Mesothelial cell of epicardium (in vitro differentiated cells): ENCODE data around the gene FAF1. TPM values are rescaled to one million over a fixed set of nuclear protein-coding genes. Genes with fewer than 3 reads are reported as not detected.
A peak's percentile ranks its signal among the peaks of the same experiment; 100 is the strongest.

ENCODE experiments used
- DNase-seq, 2 experiments: peaks; one replicate each; pipeline ENCODE4 v3.0.0; 2021; ENCODE audit warnings: low spot score in 2 of 2; ENCODE audit not compliant: unreplicated experiment in 2 of 2
- H3K27ac Mint-ChIP-seq: 2 replicates; pipeline ENCODE4 v1.8.0; 2021; ENCODE audit warnings: mixed read lengths
- H3K27me3 Mint-ChIP-seq: 2 replicates; pipeline ENCODE4 v1.8.0; 2021; ENCODE audit warnings: low read depth, mixed read lengths
- H3K36me3 Mint-ChIP-seq: 2 replicates; pipeline ENCODE4 v1.8.0; 2021; ENCODE audit warnings: mixed read lengths
- H3K4me1 Mint-ChIP-seq: 2 replicates; pipeline ENCODE4 v1.8.0; 2021; ENCODE audit warnings: mixed read lengths
- H3K4me3 Mint-ChIP-seq: 2 replicates; pipeline ENCODE4 v1.8.0; 2021; ENCODE audit warnings: mild to moderate bottlenecking, moderate library complexity, mixed read lengths
- H3K9me3 Mint-ChIP-seq: 2 replicates; pipeline ENCODE4 v1.8.0; 2021; ENCODE audit warnings: mixed read lengths
- total RNA-seq: library from RNA; stranded (reverse); gene quantifications from 3 replicates; pipeline ENCODE4 v1.2.1, GENCODE V29; 2021
- TF ChIP-seq, protein P1 (sequence below): fragments of 200-600 bp; sonication (generic); IDR thresholded peaks from one replicate; pipeline ENCODE4 v1.5.0; 2021; ENCODE audit warnings: antibody characterized with exemption; ENCODE audit not compliant: unreplicated experiment

Gene FAF1
- total RNA-seq, 1 donor from 2014 or later, result 44.4 TPM

DNA sequence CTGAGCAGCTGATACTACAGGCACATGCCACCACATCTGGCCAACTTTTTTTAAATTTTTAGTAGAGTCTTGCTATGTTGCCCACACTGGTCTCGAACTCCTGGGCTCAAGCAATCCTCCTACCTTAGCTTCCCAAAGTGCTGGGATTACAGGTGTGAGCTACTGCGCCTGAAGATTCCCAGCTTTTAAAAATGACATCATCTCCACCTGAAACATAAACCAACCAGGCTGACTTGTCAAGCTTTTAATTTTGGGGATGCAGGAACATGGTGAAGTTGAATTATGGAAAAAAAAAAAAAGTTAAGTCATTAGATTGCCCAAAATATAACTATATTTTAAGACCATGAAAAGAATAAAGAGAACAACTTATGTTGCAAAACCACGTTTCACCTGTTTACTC, 350.6 kb downstream of the FAF1 start:
- Mint-ChIP-seq H3K4me3 (no peak overlapping the region), H3K36me3 (no peaks in the 10 kb centered on the region), H3K27ac (no peak overlapping the region), H3K9me3 (no peaks in the 10 kb centered on the region), H3K27me3 (no peaks in the 10 kb centered on the region), H3K4me1 (peaks cover 1% of the 10 kb centered on the region)
- no peak for DNase-seq
- TF ChIP-seq, protein P1, sequence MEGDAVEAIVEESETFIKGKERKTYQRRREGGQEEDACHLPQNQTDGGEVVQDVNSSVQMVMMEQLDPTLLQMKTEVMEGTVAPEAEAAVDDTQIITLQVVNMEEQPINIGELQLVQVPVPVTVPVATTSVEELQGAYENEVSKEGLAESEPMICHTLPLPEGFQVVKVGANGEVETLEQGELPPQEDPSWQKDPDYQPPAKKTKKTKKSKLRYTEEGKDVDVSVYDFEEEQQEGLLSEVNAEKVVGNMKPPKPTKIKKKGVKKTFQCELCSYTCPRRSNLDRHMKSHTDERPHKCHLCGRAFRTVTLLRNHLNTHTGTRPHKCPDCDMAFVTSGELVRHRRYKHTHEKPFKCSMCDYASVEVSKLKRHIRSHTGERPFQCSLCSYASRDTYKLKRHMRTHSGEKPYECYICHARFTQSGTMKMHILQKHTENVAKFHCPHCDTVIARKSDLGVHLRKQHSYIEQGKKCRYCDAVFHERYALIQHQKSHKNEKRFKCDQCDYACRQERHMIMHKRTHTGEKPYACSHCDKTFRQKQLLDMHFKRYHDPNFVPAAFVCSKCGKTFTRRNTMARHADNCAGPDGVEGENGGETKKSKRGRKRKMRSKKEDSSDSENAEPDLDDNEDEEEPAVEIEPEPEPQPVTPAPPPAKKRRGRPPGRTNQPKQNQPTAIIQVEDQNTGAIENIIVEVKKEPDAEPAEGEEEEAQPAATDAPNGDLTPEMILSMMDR, result no peak

DNA sequence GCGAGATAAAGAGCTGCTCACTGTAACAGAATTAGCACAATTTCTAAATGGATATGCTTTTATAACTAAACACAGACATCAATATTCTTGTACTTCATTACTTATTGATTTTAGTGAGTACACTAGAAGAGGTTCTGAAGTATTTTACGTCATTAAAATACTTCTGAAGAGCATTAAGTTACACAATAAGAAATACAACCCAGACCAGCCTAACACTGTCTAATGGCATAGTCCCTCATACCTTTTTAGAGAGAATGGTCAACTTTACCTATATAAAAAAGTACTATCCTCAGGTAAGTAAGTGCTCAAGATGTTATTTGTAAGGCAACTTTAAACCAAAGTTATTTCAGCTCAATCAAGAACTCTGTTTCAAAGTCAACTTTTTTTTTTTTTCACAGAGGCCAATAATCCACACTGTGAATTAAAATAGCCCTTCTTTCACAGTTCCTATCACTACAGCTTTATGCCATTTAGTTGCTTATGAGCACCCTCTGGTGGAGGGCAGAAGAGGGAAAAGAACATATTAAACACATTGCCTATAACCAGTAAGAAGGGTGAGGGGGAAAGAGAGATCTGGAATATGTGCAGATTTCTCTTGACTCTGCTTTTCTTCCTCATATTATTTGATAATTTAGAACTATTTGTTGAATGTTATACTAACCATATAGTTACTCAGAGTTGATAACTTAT, 354.7 kb downstream of the FAF1 start:
- no peaks in the 10 kb centered on the region for H3K27me3 Mint-ChIP-seq
- peaks cover 17% of the 10 kb centered on the region for H3K4me1 Mint-ChIP-seq
- no peaks in the 10 kb centered on the region for H3K36me3 Mint-ChIP-seq
- no peak overlapping the region for H3K27ac Mint-ChIP-seq
- H3K4me3 Mint-ChIP-seq, result no peak overlapping the region
- H3K9me3 Mint-ChIP-seq, result no peaks in the 10 kb centered on the region
- DNase-seq, result no peak
- TF ChIP-seq, protein P1, result no peak

DNA sequence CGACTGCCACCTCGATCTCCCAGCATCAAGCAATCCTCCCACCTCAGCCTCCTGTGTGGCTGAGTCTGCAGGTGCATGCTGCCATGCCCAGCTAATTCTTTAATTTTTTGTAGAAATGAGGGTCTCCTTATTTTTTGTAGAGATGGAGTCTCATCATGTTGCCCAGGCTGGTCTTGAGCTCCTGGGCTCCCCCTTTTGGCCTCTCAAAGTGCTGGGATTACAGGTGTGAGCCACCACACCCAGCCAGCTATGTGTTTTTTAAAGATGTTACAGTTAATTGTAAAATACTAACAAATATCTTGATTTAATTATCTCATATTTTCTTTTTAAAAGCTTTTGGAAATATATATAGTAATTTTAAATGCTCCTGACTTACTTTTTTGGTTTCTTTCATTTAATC, 355.5 kb downstream of the FAF1 start:
- TF ChIP-seq, protein P1, result no peak
- Mint-ChIP-seq H3K27me3 (no peaks in the 10 kb centered on the region), H3K9me3 (no peaks in the 10 kb centered on the region), H3K4me1 (peaks cover 17% of the 10 kb centered on the region), H3K4me3 (no peak overlapping the region), H3K36me3 (no peaks in the 10 kb centered on the region), H3K27ac (no peak overlapping the region)
- DNase-seq, result no peak

DNA sequence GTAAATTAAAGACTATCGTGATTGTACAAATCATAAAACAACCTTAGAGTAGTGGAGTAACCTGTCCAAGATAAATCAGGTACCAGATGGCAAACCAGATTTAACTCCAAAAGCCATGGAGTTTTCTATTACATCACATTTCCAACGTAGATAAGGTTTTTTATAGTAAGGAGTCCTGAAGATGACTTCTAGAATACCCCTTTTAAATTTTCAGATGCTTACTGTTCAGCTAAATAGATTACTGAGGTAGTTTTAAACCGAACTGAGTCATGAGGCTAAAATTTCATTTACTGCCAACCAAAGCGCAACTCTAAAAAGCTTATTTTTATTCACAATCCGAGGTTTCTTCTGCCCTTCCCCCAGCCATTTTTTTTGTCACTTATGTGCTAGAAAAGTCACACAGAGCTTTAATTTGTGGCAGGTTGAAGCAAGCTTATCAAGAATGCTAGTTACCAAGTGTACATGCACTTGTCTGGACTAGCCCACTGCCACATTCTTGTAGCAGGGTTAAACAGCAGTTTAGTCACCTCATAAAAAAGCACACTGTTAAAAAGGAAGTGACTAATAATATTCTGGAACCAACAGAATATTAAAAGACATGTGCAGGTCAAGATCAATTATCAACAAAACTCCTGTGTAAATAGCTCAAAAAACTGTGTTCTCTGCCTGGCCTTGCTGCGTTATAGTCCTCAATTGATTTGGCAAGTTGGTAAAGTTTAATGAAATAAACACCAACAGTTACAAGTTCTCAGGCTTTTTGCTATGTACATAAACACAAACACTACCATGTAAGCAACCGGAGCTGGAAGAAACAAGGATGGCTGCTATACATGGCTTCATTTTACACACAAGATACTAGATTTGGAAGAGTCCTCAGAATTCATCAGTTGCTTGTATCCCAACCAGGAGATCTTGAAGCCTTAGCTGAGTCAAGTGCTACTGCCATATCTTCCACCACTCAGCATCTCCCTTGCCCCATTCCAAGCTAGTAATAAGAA, 356.5 kb downstream of the FAF1 start:
- Mint-ChIP-seq H3K9me3 (no peaks in the 10 kb centered on the region), H3K4me3 (no peak overlapping the region), H3K27ac (peak overlapping the region; percentile 30), H3K36me3 (no peaks in the 10 kb centered on the region), H3K4me1 (peaks cover 17% of the 10 kb centered on the region), H3K27me3 (no peaks in the 10 kb centered on the region)
- no peak for DNase-seq
- TF ChIP-seq, protein P1, result no peak

DNA sequence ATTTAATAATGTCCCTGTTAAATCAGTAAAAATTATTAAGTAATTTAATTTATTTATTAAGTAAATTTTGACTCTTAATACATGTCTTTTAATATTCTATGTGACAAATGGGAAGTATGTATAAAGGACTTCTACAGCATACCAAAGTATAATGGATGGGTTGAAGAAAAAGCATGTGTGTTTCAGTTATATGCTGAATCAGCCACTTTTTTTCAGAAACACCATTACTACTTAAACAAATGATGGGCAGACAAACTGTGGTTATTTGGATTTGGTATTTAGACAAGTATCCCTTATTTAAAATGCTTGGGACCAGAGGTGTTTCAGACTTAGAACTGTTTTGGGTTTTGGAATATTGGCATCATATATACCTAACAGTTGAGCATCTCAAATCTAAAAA, 360.5 kb downstream of the FAF1 start:
- Mint-ChIP-seq H3K27ac (no peak overlapping the region), H3K4me1 (peaks cover 17% of the 10 kb centered on the region), H3K9me3 (no peaks in the 10 kb centered on the region), H3K4me3 (no peak overlapping the region), H3K36me3 (peaks cover 4% of the 10 kb centered on the region), H3K27me3 (no peaks in the 10 kb centered on the region)
- TF ChIP-seq, protein P1, result no peak
- DNase-seq, result no peak
